Measurements from ENCODE around the gene SIRT3. TPM values are rescaled to one million over a fixed set of nuclear protein-coding genes. Genes with fewer than 3 reads are reported as not detected.

The SIRT3 gene
- total and polyA plus RNA-seq, 7 experiments from 2014 or later, result 9.9 to 34.8 (median 23.8) TPM

Other genes with a start within 250 kb of the SIRT3 start
- gene SCGB1C1, start 43.3 kb downstream of the SIRT3 start, total RNA-seq, result not detected
- gene SCGB1C1, start 43.3 kb downstream of the SIRT3 start, polyA plus RNA-seq, result not detected
- gene BET1L, start 28.9 kb downstream of the SIRT3 start, total RNA-seq, result 100 to 1,000 TPM in 2 of 5 experiments, 10 to 100 TPM in 3; 47.1 to 125 (median 63.2) TPM
- 100 to 1,000 TPM in 1 of 2 donors, 10 to 100 TPM in 1; 89.3 to 111 TPM for gene BET1L, start 28.9 kb downstream of the SIRT3 start, polyA plus RNA-seq
- gene RIC8A, start 28.6 kb downstream of the SIRT3 start, total RNA-seq, result 100 to 1,000 TPM in 1 of 5 experiments, 10 to 100 TPM in 4; 74.4 to 119 (median 92.0) TPM
- gene RIC8A, start 28.6 kb downstream of the SIRT3 start, polyA plus RNA-seq, result 10 to 100 TPM; 77.2 to 94.3 TPM
- 100 to 1,000 TPM in 1 of 5 experiments, 10 to 100 TPM in 4; 64.3 to 172 (median 86.9) TPM for gene PSMD13, start 634 bp upstream of the SIRT3 start, total RNA-seq
- 100 to 1,000 TPM; 186 to 215 TPM for gene PSMD13, start 634 bp upstream of the SIRT3 start, polyA plus RNA-seq
- gene NLRP6, start 42.1 kb upstream of the SIRT3 start, total RNA-seq, result 10 to 100 TPM in 3 of 5 experiments, 1 to 10 TPM in 2; 5.4 to 24.7 (median 13.8) TPM
- gene NLRP6, start 42.1 kb upstream of the SIRT3 start, polyA plus RNA-seq, result 10 to 100 TPM in 1 of 2 donors, 1 to 10 TPM in 1; 8.5 to 20.4 TPM
- 100 to 1,000 TPM; 325 to 656 (median 348) TPM for gene PGGHG, start 52.8 kb upstream of the SIRT3 start, total RNA-seq
- 10 to 100 TPM in 1 of 2 donors, 1 to 10 TPM in 1; 5.1 to 11.7 TPM for gene PGGHG, start 52.8 kb upstream of the SIRT3 start, polyA plus RNA-seq
- not detected for gene IFITM5, start 63.2 kb upstream of the SIRT3 start, total RNA-seq
- not detected for gene IFITM5, start 63.2 kb upstream of the SIRT3 start, polyA plus RNA-seq
- gene IFITM2, start 71.5 kb upstream of the SIRT3 start, total RNA-seq, result 1,000 to 10,000 TPM in 1 of 5 experiments, 100 to 1,000 TPM in 4; 143 to 1,924 (median 528) TPM
- gene IFITM2, start 71.5 kb upstream of the SIRT3 start, polyA plus RNA-seq, result 1,000 to 10,000 TPM; 2,860 to 3,315 TPM
- gene IFITM1, start 77.7 kb upstream of the SIRT3 start, total RNA-seq, result 100 to 1,000 TPM in 4 of 5 experiments, 10 to 100 TPM in 1; 97.4 to 985 (median 241) TPM
- 1,000 to 10,000 TPM; 1,878 to 2,355 TPM for gene IFITM1, start 77.7 kb upstream of the SIRT3 start, polyA plus RNA-seq
- 10 to 100 TPM in 3 of 5 experiments, 1 to 10 TPM in 2; 6.7 to 43.1 (median 13.2) TPM for gene IFITM3, start 84.5 kb upstream of the SIRT3 start, total RNA-seq
- 100 to 1,000 TPM in 1 of 2 donors, 1 to 10 TPM in 1; 5.1 to 194 TPM for gene IFITM3, start 84.5 kb upstream of the SIRT3 start, polyA plus RNA-seq
- 10 to 100 TPM in 2 of 5 experiments, 1 to 10 TPM in 3; 1.2 to 11.8 (median 3.5) TPM for gene B4GALNT4, start 133.2 kb upstream of the SIRT3 start, total RNA-seq
- under 1 TPM in 1 of 2 donors, not detected in 1; 0.14 TPM for gene B4GALNT4, start 133.2 kb upstream of the SIRT3 start, polyA plus RNA-seq
- gene PKP3, start 157.9 kb upstream of the SIRT3 start, total RNA-seq, result not detected
- not detected for gene PKP3, start 157.9 kb upstream of the SIRT3 start, polyA plus RNA-seq
- gene SIGIRR, start 178.7 kb upstream of the SIRT3 start, total RNA-seq, result 100 to 1,000 TPM; 210 to 497 (median 392) TPM
- 100 to 1,000 TPM; 223 to 305 TPM for gene SIGIRR, start 178.7 kb upstream of the SIRT3 start, polyA plus RNA-seq
- gene ANO9, start 205.7 kb upstream of the SIRT3 start, total RNA-seq, result 100 to 1,000 TPM in 1 of 5 experiments, 10 to 100 TPM in 4; 85.2 to 107 (median 94.0) TPM
- gene ANO9, start 205.7 kb upstream of the SIRT3 start, polyA plus RNA-seq, result 1 to 10 TPM; 9.0 to 9.7 TPM
- 10 to 100 TPM; 19.3 to 27.7 (median 23.4) TPM for gene PTDSS2, start 213.9 kb upstream of the SIRT3 start, total RNA-seq
- gene PTDSS2, start 213.9 kb upstream of the SIRT3 start, polyA plus RNA-seq, result 1 to 10 TPM; 9.0 to 9.9 TPM